ENCODE results near the gene KCNQ1.

- TF ChIP-seq, protein P1, sequence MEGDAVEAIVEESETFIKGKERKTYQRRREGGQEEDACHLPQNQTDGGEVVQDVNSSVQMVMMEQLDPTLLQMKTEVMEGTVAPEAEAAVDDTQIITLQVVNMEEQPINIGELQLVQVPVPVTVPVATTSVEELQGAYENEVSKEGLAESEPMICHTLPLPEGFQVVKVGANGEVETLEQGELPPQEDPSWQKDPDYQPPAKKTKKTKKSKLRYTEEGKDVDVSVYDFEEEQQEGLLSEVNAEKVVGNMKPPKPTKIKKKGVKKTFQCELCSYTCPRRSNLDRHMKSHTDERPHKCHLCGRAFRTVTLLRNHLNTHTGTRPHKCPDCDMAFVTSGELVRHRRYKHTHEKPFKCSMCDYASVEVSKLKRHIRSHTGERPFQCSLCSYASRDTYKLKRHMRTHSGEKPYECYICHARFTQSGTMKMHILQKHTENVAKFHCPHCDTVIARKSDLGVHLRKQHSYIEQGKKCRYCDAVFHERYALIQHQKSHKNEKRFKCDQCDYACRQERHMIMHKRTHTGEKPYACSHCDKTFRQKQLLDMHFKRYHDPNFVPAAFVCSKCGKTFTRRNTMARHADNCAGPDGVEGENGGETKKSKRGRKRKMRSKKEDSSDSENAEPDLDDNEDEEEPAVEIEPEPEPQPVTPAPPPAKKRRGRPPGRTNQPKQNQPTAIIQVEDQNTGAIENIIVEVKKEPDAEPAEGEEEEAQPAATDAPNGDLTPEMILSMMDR (conservative IDR thresholded peaks at IDR 0.05; ENCODE audit: low read length): no peak
- no peak for TF ChIP-seq EZH2phosphoT487 (IDR thresholded peaks at IDR 0.05; ENCODE audit: borderline replicate concordance)
Observed at GRCh38 chr11:2807025-2807681, 362.3 kb downstream of the KCNQ1 start.

Measured in Loucy (cell line).